ENCODE data around the gene THAP11. TPM values are rescaled to one million over a fixed set of nuclear protein-coding genes. Genes with fewer than 3 reads are reported as not detected.

The THAP11 gene
- total and polyA plus RNA-seq, 2 of the 13 experiments (the other 11 are each of a cell fraction or from before 2014, with no cell fraction given), result 44.2 to 53.4 TPM

GRCh38 chr16:67865318-67865717 is 23.2 kb downstream of the THAP11 start (continued):
- TF ChIP-seq ATF7 (IDR thresholded peaks at IDR 0.05) (no peak), ATF7 (CRISPR knock-in tag; IDR thresholded peaks at IDR 0.05) (no peak), PCBP2 (optimal IDR thresholded peaks at IDR 0.05; ENCODE audit: low read depth, low read length, poor library complexity, severe bottlenecking) (no peak), HNF4G (IDR thresholded peaks at IDR 0.05; ENCODE audit: borderline replicate concordance, low read depth, low read length) (no peak), HNF4G (CRISPR knock-in tag; IDR thresholded peaks at IDR 0.05; ENCODE audit: borderline replicate concordance, low read depth) (no peak), ZFYVE20 (CRISPR knock-in tag; IDR thresholded peaks at IDR 0.05; ENCODE audit: borderline replicate concordance, low read depth) (no peak), GMEB1 (CRISPR knock-in tag; IDR thresholded peaks at IDR 0.05; ENCODE audit: borderline replicate concordance) (peak; percentile 23; the same call in 1 of the 2 replicates), NPAS2 (CRISPR knock-in tag; IDR thresholded peaks at IDR 0.05; ENCODE audit: borderline replicate concordance) (no peak), SMAD9 (CRISPR knock-in tag; IDR thresholded peaks at IDR 0.05) (peak; percentile 37; the same call in 1 of the 2 replicates), REPIN1 (CRISPR knock-in tag; IDR thresholded peaks at IDR 0.05; ENCODE audit: borderline replicate concordance, low read depth) (peak; percentile 59; the same call in 1 of the 2 replicates), ARID4A (CRISPR knock-in tag; IDR thresholded peaks at IDR 0.05; ENCODE audit: borderline replicate concordance) (peak; percentile 40; the same call in 1 of the 2 replicates), MXI1 (IDR thresholded peaks at IDR 0.05; ENCODE audit: borderline replicate concordance, low read depth, low read length) (peak; percentile 89; the same call in 1 of the 3 replicates), ZNF670 (CRISPR knock-in tag; IDR thresholded peaks at IDR 0.05; ENCODE audit: borderline replicate concordance) (no peak), ZNF720 (CRISPR knock-in tag; IDR thresholded peaks at IDR 0.05) (no peak), THAP11 (CRISPR knock-in tag; IDR thresholded peaks at IDR 0.05) (peak; percentile 87), ZNF749 (CRISPR knock-in tag; IDR thresholded peaks at IDR 0.05; ENCODE audit: borderline replicate concordance) (no peak), ZNF503 (CRISPR knock-in tag; IDR thresholded peaks at IDR 0.05) (no peak), TMF1 (CRISPR knock-in tag; IDR thresholded peaks at IDR 0.05; ENCODE audit: low read depth) (no peak), CTCF (CRISPR knock-in tag; IDR thresholded peaks at IDR 0.05) (peak; percentile 84)

Data from HepG2 (cell line).